HG03097 (cell line): Measurements from ENCODE around the gene URM1.

ENCODE experiments used
- ATAC-seq: cut with Tn5 transposase; IDR thresholded peaks from one replicate; pipeline ENCODE4 v1.9.1; 2021; ENCODE audit not compliant: unreplicated experiment, low FRiP score

URM1 gene

DNA sequence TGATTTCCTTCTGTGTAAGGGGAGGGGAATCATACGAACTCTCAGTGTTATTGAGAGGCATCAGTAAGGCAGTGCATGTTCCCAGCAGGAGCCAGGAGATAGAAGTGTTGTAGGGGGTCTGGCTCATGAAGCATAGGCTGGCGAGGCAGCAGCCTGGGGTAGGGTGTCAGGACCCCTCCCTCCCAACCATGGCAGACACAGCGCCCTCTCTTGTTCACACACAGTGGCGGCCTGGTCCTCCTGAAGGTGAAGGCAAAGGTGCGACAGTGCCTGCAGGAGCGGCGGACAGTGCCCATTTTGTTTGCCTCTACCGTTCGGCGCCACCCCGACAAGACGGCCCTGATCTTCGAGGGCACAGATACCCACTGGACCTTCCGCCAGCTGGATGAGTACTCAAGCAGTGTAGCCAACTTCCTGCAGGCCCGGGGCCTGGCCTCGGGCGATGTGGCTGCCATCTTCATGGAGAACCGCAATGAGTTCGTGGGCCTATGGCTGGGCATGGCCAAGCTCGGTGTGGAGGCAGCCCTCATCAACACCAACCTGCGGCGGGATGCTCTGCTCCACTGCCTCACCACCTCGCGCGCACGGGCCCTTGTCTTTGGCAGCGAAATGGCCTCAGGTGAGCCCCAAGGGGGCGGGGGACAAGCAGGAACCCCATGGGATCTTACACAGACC lies 26.1 kb upstream of the URM1 start:
- ATAC-seq: no peak

DNA sequence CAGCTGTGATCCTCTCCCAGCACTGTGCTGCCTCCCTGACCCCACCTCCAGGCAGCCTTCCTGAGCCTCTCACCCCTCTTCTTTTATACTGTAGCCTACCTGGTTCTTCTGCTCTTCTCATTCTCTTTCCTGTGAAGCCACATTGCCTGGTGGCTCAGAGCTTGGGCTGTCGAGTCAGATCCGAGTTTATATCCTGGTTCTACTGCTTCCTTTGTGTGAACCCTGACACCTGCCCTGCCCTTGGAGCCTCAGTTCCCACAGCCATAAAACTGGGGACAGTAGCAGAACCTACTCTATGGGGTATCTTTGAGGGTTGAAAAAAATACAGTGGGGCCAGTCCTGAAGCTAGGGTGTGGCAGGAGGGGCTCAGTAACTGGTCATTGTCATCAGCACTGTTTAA lies 22.0 kb upstream of the URM1 start:
- ATAC-seq: no peak

DNA sequence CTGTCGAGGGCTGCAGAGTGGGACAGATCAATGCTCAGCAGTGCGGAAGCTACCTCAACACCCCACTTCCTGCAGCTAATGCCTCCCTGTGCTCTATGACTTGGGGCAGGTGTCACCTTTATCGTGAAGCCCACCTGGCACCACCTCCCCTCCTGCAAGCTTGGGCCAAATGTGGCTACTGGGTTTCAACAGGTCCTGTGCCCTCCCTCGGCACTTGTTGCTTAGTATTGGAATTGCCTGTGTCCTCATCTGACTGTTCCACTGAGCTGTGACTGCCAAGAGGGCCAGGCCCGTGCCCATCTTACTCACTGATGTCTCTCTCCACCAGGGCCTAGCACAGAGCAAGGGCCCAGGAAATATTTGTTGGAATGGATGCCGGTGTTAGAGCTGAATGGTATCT lies 21.4 kb upstream of the URM1 start:
- no peak for ATAC-seq

DNA sequence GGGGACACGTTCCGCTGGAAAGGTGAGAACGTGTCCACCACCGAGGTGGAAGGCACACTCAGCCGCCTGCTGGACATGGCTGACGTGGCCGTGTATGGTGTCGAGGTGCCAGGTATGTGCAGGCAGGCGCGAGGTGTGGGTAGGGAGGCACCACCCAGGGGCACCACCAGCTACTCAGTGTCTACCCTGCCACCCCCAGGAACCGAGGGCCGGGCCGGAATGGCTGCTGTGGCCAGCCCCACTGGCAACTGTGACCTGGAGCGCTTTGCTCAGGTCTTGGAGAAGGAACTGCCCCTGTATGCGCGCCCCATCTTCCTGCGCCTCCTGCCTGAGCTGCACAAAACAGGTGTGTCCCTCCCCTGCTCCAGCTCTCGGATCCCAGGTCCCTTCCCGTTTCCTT lies 15.7 kb upstream of the URM1 start:
- no peak for ATAC-seq

DNA sequence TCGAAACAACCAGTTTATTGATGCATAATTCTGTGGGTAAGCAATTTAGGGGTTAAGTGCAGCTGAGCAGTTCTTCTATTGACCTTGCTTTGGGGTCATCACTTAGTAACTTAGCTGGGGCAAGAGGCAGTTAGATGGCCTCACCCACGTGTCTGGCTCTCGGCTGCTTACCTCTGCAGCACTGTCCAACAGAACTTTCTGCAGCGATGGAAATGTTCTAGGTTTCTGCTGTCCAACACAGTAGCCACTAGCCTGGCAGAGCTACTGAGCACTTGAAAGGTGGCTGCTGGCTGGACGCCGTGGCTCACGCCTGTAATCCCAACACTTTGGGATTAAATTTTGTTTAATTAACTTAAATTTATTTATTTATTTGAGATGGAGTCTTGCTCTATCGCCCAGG lies 13.1 kb upstream of the URM1 start:
- no peak for ATAC-seq

DNA sequence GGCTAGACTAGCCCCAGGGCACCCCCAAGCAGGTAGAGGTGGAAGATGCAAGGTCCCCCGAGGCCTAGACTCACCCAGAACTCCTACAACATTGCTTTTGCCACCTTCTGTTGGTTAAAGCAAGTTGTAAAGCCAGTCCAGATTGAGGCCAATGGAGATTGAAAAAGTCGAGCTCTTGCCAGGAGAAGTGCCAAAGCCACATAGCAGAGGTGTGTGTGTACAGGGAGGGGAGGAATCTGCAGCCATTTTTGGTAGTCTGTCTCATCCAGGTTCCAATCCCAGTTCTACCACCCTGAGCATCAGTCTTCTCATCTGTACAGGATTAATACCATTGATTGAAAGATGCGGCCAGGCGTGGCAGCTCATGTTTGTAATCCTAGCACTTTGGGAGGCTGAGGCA lies 12.3 kb upstream of the URM1 start:
- no peak for ATAC-seq

DNA sequence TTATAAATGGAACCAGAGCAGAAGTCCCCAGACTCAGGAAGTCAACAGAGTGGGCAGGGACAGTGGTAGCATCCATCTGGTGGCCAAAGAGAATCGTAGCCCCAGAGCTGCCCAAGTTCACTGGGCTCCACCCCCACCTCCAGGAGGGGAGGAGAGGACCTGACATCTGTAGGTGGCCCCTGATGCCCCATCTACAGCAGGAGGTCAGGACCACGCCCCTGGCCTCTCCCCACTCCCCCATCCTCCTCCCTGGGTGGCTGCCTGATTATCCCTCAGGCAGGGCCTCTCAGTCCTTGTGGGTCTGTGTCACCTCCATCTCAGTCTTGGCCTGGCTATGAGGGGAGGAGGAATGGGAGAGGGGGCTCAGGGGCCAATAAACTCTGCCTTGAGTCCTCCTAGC lies 10.3 kb upstream of the URM1 start:
- no peak for ATAC-seq

DNA sequence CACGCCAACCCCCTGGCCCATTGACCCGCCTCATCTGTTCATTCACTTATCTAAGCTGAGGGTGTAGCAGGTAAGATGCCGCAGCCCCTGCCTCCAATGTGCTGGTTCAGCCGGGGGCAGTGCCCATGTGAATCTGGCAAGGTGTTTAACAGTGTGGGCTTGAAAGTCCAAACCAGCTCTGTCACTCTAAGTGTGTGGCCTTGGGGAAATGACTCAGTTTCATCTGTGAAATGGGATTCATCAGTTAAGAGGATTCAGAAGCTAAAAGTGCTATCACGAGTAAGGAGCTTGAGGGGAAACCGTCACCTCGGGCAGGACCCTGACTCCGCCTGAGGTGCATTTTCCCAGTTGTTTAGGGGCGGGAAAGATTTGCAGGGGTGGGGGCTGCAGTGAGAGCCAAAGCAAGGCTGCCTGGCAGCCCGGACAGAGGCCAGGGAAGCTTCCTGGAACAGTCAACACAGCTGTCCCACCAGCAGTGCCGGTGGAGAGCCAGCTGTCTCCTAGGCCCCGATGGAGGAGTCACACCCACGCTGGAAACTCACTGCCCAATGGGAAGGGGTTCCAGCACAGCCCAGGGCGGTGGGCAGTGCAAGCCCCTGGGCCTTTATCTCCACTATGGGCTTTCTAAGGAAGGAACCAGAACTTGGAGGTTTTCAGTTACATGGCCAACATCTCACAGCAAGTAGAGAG lies 9.7 kb upstream of the URM1 start:
- no peak for ATAC-seq

DNA sequence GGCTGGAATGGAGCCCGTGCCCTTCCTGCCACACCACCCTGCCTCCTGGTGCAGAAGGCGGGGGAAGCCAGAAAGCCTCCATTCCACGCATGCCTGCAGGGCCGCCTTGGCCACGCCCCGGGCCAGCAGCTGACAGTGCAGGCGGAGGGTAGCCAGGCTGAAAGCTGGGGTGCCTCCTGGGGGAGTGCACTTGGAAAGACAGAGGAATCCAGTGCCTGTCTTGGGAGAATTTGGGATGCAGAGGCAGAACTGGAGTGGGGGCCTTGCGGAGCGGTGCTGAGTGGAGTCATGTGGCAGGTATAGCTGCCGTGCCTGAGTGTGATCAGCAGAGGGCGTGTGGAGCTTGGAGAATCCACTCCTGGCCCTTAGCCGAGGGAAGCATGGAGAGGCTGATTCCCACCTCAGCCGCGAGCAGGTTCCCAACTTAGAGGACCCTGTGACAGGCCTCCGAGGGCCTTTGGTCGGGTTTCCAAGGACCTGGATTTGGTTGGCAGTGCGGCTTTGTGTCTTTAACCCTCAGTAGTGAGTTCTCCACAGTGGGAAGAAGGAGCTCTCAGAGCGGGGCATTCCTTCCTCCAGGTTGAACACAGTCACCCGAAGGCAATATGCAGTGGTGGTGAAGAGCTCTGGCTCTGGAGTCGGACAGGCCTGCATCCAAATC lies 9.1 kb upstream of the URM1 start:
- ATAC-seq: peak; percentile 60

DNA sequence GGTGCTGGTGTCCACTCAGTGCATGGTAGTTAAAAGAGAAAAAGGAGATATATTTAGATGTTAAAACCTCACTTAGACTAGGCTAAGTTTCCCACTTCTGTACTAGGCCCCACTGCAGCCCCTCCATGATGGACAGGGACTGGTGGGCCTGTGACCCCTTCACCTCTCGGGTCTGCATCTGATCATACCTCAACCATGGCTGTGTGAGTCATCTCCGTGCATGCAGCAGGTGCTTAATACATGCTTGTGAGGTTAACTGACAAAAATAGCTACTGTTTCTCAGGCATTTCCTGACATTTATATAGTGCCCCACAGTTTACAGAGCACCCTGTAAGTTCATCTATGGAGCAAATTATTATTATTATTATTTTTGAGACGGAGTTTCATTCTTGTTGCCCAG lies 8.4 kb upstream of the URM1 start:
- no peak for ATAC-seq

DNA sequence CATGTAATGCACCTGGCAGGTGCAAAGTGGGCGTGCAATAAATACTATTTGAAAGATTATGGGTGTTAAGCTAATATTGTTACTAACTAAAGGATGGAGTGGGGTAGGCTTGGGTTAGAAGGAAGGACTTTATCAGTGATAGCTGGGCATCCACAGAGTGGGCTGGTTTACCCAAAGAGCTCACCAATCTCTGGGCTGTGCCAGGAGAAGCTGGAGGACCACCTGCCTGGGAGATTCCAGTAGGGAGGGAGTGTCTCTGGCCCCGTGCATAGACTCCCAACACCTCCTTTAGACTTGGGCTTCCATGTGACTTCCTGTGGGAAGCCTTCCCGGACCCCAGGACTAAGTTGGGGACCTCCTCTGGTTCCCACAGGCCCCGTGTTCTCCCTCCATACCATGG lies 5.6 kb upstream of the URM1 start:
- ATAC-seq: no peak

DNA sequence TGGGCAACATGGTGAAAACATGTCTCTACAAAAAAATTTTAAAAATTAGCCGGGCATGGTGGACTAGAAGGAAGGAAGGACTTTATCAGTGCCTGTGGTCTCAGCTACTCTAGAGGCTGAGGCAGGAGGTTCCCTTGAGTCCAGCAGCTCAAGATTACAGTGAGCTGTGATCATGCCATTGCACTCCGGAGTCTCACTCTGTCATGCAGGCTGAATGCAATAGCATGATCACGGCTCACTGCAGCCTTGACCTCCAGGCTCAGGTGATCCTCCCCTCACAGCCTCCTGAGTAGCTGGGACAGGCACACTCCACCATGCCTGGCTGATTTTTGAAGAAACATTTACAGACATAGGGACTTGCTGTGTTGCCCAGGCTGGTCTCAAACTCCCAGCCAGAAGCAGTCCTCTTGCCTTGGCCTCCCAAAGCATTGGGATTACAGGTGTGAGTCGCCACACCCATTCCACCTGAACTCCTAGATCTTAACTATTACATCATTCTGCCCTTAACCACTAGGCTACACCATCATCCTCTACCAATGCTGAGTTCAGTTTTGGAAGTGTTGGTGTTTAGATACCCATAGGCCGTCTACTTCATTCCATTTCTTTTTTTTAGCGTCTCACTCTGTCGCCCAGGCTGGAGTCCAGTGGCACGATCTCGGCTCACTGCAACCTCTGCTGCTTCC lies 2.0 kb upstream of the URM1 start:
- no peak for ATAC-seq

DNA sequence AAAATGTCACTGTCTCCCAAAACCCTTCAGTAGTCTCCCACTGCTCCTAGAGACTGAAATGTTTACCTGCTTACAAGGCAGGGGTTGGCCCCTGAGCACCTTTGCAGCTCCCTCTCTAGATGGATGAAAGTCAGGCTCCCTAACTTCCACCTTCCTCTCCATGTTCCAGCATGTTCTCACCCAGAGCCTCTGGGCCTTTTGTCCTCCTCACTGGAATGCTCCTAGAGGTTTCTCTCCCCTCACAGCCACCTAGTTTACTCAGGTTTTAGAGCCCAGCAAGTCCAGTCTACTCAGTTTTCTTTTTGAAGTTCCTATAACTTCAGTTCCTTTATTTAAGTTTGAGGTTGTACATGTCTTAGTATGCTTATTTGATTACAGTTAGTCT lies 815 bp upstream of the URM1 start:
- ATAC-seq: no peak

DNA sequence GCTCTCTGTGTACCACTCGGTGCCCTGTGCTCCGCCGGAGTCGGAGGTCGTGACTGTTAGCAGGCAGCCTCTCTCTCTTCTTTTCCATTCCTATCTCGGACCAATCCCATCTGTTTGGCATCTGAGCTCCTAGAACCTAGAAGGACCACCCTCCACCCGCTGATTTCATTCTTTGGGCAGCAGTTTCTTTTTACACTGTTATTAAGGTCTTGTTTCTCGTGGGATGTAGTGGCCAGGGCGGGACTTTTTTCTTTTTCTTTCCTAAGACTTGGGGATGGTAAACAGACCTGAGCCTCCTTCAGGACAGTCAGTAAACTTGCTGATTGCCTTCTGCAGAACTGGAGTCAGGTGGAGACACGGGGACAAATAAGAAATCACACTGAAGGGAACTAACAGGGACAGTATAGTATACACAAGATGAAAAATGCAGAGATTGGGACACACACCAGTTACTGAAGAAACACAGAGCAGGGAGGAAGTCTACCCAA lies 500 bp downstream of the URM1 start:
- ATAC-seq: no peak

DNA sequence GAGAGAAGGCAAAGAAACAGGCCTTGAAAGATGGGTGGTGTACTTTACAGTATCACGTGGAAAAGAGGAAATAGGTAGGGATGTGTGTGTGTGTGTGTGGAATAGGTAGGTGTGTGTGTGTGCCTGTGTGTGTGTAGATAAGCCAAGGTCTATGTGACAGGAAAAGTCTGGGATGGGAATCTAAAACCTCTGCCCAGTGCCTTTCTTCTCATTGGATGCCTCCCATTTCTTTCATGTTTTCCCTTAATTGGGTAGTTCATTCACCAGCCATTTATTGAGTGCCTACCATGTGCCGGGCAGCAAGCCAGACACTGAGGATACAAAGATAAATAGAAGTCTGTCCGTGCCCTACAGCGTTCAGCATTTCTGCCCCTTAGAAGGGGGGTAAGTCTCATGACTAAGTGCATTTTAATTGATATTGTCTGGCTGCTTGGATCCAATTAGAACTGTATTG lies 1.0 kb downstream of the URM1 start:
- ATAC-seq: no peak

DNA sequence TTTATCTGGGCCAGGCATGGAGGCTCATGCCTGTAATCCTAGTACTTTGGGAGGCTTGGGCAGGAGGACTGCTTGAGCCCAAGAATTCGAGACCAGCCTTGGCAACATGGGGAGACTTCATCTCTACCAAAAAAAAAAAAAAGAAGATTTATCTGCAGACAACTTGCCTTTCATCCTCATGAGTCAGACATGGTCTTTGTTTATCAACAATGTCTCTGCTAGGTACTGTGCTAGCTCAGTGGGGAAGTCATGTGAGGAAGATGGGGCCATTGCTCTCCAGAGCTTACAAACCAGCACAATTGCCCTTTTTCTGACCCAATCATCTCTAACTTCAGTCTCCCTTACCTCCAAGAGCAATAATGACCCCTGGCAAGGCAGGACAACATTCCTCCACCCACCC lies 1.6 kb downstream of the URM1 start:
- no peak for ATAC-seq

DNA sequence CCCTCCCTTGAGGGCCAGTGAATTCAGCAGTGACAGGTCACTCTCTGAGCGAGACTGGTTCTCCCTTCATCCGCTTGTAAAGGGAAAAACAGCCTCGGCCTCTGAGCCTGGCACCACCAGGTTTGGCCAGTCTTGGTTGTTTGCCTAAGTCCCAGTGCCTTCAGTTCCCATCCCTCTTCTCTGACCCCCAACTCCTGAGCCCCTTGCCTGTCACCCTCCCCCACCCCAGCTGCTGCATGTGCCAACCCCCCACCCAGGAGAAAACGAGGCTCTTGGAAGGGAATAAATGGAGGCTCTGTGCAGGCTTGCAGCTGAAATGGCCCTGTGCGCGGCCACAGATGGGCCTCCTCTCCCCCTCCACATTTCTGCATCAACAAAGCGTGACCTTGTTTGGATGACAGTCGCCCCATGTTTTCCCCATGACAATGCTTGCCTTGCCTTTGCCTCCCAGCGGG lies 3.1 kb downstream of the URM1 start:
- no peak for ATAC-seq

DNA sequence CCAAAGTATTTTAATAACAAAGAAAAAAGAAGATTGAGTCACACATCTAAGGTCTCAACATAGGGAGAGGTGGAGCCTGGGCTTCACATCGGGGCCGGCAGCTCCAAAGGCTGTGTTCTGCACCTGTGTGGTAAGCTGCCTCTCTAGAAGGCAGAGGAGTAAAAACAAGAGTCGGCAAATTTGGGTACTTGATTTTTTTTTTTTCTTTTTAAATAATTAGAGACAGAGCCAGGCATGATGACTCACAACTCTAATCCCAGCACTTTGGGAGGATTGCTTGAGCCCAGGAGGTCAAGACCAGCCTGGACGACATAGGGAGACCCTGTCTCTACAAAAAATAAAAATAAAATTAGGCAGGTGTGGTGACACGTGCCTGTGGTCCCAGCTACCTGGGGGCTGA lies 4.7 kb downstream of the URM1 start:
- ATAC-seq: no peak

DNA sequence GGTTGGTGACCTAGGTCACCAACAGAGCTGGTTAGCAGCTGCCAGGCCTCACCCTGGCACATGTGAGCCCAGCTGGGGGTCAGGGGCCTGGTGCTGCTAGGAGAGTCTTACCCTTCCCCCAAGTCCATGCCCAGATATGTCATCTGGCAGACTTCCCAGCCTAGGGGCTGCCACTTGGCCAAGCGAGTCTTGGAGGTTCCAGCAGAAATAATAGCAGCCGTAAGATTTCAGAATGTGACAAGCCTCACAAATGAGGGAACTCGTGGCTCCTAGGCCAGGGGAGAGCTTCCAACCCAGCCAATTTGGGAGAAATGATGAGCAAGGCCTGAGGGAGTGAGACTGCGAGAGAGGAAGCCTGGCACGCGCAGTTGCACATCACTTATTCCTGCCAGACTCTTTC lies 11.1 kb downstream of the URM1 start:
- no peak for ATAC-seq

DNA sequence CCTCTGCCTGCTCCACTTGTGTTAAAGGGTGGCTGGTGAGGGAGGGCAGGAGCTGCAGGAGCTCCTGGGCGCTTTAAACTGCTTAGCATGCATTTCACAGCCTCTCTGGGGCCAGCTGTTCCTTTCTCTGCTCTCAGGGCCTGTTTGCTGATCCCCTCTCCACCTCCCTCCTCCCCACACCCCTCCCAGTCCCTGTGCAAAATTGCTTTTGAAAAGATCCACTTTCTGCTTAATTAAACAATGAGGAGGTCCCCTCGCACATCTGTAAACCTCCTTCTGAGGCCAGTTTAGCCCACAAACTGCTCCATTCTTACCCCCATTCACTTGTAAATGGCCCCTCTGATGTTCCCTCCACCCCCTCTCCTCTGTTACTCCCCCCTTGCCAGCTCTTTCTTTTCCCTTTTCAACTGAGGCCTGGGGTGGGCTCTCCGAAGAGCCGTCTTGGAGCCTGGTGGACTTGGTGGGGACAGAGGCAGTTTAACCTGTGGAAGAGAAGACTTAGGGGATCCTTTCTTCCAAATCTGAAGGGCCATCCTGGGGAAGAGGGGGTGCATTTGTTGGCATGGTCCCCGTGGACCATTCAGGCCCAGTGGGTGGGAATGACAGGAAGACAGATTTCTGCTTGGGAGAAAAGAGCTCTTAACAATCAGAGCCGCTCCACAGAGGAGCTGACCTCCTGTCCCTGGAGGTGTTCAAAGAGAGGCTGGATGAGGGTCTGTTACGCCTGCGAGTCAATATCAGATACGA lies 12.0 kb downstream of the URM1 start:
- ATAC-seq: no peak

DNA sequence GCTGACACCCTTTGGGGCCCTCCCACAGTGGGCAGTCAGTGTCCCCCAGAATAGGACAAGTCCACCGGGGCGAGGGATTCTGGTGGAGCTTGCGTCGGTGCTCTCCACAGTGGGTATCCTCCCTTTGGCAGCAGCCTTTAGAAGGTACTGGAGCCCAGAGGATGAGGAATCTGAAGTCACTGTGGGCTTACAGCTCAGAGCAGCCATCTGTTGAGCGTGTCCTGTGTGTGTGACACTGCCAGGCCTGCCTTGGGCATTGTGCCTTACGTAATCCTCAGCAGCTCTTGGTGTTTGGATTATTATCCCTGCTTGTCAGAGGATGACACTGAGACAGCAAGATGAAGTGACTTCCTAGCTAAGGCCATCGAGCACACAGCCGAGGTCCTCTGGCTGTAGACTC lies 12.6 kb downstream of the URM1 start:
- ATAC-seq: no peak
